ENCODE data around the gene ATG4A. TPM values are rescaled to one million over a fixed set of nuclear protein-coding genes. Genes with fewer than 3 reads are reported as not detected.

The ATG4A gene
- 6.6 and 15.2 TPM in 2 replicates for total RNA-seq

GRCh38 chrX:108091264-108091877, at the start of gene ATG4A, which contains the start of gene PSMD10:
Gene ATG4A, plus strand, starts transcription at chrX:108091778. Its CDS starts 49 bp downstream, at chrX:108091827.
Gene PSMD10, minus strand, starts transcription at chrX:108091542. Its CDS starts 22 bp downstream, at chrX:108091520.

GRCh38 chrX:108044554-108045256, 46.9 kb upstream of the ATG4A start, which contains the start of gene VSIG1:
Gene VSIG1, plus strand, starts transcription at chrX:108045065. Its CDS starts 66 bp downstream, at chrX:108045131.

Other genes starting within 250 kb of the ATG4A start
- gene TEX13B, start 109.4 kb upstream of the ATG4A start, total RNA-seq = not detected in 2 replicates
- not detected in 2 replicates for gene VSIG1, start 46.7 kb upstream of the ATG4A start, total RNA-seq
- gene PSMD10, start 236 bp upstream of the ATG4A start, total RNA-seq = 68.5 and 76.3 TPM in 2 replicates

Measured in placental pericyte (primary cell).